GM18507 (cell line): ENCODE data around the gene BICDL2.

Experiments
- DNase-seq: peaks from one replicate; pipeline ENCODE4 v3.0.0; 2011; ENCODE audit warnings: low read depth; ENCODE audit not compliant: insufficient read length; ENCODE audit errors: extremely low spot score
- FAIRE-seq: peaks from 2 replicates; lab custom pipeline; 2011; peaks lifted over from hg19 to GRCh38; lab: Jason Lieb, UNC

BICDL2 gene

DNA sequence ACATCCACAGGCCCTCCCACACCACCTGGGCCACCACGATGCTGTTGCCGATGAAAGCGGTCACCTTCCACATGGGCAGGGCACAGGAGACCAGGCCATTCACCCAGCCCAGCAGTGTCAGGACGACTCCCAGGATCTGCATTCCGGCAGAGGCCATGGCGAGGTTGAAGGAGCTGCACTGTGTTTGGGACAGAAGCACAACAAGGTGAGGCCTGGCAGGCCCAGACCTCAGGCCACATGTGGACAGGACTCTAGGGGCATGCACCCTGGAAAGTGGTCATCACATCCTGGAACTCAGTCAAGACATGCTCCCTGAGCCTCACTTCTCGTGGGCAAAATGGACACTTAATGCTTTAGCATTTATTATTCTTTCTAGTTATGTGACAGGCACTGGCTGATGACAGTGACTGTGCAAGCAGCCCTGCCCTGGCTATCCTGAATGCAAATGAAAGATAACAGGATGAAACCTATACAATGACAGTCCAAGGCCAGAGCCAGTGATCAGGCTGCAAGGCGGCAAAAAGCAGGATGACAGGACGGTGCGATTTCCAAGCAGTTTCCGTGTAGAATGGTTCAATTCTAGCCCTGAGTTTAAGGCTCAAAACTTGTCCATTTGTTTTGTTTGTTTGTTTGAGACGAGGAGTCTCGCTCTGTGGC, 20.8 kb downstream of the BICDL2 start:
- no peak for DNase-seq
- no peak for FAIRE-seq

DNA sequence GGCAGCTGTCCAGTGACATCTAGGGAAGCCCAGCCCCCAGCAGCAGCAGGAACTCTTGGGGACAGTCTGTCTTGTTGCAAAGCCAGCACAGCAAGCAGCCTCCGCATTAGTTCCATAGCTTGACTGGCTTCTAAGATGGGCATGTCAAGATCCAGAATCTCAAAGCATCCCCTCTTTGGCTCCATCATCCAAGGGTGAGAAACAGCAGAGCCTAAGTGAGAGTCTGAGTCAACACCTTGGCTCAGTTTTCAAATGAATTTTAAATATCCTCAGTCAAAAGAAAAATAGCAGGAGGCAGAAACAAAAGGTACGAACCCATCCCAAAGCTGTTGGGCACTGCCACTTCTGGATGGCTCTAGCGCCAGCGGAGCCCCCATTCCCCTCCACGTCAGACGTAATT, 21.8 kb downstream of the BICDL2 start:
- no peak for DNase-seq
- FAIRE-seq: no peak

DNA sequence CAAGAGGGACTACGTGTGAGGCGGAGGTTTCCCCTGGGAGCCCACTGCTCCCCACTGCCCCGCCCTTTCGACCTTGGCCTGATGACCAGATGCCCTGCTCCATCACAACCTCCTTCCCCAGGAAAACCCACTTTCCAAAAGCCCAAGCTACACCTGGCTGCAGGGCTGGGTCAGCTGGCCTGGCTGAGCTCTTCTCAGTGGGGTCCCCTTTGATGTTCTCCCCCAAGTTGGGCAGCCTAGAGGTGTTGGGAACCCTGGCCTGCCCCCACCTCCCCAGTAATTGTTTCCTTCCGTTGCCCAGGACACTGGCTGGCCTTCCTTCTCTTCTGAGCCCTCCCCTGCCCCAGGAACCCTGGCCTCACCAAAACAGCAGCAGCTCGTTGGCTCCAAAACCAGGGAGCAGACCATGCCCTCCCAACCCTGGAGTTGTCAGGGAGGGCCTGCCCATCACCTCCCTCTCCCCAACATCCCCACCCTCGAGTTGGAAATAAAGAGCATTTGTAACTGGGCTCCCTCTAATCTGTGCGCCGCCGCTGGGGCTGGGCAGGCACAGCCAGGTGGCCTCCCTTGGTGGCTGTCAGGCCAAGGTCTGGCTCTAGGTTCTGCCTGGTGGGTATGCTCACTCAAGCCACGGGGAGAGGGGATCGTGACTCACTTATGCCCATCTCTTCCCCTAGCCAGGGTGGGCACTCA, 22.6 kb downstream of the BICDL2 start:
- DNase-seq (no peak), FAIRE-seq (no peak)

DNA sequence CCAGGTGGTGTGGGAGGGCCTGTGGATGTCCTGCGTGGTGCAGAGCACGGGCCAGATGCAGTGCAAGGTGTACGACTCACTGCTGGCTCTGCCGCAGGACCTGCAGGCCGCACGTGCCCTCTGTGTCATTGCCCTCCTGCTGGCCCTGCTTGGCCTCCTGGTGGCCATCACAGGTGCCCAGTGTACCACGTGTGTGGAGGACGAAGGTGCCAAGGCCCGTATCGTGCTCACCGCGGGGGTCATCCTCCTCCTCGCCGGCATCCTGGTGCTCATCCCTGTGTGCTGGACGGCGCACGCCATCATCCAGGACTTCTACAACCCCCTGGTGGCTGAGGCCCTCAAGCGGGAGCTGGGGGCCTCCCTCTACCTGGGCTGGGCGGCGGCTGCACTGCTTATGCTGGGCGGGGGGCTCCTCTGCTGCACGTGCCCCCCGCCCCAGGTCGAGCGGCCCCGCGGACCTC, 23.2 kb downstream of the BICDL2 start:
- DNase-seq: no peak
- FAIRE-seq: no peak

DNA sequence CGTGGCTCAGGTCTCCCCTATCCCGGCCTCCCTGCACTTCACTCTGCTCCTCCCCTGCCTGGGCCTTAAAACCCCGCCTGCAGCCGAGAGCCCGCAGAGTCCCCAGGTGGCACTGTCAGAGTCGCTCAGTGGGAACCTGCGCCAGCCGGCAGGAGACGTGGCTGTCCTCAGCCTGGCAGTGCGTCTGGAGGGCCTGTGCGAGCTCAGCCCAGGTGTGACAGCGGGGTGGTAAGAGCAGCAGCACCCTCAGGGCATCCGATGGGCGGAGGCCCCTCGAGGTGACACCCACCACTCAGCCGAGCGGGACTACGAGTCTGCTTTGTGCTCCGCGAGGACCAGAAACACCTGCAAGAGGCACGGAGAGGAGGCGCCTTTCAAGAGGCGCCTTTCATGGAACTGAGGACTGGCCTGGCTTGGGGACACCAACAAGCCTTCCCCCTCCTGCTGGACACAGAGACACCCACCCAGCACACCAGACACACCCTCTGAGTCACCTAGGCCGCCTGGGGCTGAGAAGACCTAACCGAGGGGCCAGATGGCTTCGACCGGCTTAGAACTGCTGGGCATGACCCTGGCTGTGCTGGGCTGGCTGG, 23.8 kb downstream of the BICDL2 start, which contains the start of gene CLDN9:
TSS of gene CLDN9 (plus strand) at position 96 of the 593 bp plus-strand sequence. CDS start at position 536, 440 bp downstream.
- DNase-seq: no peak
- no peak for FAIRE-seq

DNA sequence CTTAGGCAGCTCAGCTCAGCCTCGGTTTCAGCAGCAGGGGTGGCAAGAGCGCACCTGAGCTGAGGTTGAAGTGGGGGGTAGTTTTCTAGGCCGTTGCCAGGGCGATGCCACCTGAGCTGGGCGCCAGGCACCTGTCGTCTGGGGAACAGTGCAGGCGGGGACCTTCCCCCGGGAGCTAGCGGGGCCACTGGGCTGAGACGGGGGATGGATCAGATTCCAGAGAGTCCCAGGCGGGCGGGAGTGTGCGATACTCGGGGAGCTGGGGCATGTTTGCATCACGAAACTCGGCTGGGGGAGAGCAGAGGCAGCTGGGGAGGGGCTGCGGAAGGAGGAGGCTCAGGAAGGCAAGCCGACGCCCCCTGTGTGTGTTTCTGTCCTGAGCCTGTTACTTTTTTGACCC, 24.5 kb downstream of the BICDL2 start:
- DNase-seq: no peak

DNA sequence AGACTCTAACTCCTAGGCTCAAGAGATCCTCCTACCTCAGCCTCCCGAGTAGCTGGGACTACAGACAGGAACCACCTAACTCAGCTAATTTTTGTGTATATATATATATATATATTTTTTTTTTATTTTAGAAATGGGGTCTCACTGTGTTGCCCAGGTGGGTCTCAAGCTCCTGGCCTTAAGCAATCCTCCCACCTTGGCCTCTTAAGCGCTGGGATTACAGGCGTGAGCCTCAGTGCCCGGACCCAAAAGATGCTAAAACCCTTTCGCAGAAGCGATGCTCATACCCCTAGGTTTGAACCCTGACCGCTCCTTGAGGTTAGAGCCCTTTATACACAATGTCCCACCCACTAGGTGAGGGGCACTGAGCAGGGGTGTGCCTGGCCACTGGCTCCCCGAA, 26.2 kb downstream of the BICDL2 start:
- no peak for DNase-seq
- FAIRE-seq: no peak

More for the DNA sequence above, 24.5 kb downstream of the BICDL2 start:
- no peak for FAIRE-seq

DNA sequence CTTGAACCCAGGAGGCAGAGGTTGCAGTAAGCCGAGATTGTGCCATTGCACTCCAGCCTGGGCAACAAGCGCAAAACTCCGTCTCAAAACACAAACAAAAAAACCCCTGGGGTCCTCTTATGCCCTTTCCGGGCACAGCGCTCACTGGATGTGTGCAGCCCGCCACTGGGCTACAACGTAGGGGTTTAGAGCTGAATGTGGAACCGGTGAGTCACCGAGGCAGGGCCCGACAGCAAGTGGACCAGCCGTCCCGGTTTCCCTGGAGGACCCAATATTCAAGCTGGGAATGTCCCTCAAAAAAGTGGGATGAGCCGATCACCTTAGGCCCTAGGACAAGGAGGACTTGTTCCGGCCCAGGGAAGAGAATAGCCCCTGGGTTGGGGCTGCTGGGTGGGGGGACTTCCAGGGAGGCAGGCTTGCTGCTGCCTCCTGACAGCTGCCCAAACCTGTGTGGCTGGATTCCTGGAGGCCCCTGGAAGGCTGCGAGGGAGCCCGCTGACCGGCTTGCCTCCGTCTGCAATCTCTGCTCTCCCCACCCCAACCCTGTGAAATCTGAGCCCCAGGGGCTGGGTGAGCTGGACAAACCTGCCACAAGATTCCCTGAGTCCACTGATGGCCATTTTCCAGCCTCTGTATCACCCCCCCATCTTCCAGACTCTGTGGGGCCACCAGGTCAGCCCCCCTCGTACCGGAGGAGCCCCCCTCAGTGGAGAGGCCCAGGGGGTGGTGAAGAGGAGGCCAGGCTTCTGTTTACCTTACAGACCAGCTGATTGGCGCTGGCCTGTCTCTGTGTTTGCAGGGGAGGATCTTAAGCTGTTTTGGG, 27.0 kb downstream of the BICDL2 start:
- FAIRE-seq (no peak), DNase-seq (no peak)

DNA sequence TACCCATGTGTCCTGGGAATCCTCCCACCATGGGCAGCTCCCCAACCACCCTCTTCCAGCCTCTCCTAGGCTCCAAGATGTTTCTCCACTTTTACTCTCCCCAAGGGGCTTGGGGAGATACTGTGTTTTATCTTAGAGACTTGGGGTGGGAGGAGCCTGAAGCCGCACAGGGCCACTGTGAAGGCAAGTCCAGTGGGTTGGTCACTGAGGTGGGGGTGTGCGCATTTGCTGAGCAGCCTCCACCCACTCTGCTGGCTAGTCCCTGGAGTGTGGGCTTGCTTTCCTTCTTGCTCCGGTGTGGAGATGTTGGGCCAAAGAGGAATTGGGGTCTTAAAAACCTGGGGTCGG, 28.1 kb downstream of the BICDL2 start:
- DNase-seq (no peak), FAIRE-seq (no peak)

DNA sequence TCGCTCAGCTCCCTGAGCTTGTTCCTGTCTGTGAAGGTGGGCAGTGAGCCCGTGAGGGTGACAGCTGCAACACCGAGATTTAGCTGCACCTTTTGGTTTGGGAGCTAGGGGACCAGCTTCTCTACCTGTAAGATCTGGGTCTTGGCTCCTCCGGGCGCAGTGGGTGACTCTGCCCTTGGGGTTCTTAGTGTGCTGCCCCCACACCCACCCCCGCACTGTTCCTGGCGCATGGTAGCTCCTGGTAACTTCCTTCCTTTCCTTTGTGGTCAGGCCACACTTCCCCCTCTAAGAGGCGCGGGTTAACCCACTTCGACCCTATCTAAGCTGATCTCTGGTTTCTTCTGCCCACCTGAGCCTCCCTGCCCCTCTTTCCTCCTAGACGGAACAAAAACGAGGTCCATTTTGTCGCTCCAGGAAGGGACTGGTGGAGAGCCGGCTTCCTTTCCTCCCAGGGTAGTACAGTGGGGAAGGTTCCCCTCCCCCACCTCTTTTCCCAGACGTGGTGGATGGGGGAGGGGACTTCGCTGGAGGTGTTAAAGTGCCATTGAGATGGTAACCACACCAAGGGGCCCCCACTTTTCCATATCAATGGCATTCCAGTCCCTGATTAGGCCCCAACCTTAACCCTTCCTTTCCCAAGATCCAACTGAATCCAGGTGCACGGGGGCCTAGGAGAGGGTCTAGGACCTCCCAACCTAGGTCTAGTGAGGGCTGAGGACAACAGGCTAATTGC, 28.6 kb downstream of the BICDL2 start:
- FAIRE-seq: no peak
- no peak for DNase-seq

DNA sequence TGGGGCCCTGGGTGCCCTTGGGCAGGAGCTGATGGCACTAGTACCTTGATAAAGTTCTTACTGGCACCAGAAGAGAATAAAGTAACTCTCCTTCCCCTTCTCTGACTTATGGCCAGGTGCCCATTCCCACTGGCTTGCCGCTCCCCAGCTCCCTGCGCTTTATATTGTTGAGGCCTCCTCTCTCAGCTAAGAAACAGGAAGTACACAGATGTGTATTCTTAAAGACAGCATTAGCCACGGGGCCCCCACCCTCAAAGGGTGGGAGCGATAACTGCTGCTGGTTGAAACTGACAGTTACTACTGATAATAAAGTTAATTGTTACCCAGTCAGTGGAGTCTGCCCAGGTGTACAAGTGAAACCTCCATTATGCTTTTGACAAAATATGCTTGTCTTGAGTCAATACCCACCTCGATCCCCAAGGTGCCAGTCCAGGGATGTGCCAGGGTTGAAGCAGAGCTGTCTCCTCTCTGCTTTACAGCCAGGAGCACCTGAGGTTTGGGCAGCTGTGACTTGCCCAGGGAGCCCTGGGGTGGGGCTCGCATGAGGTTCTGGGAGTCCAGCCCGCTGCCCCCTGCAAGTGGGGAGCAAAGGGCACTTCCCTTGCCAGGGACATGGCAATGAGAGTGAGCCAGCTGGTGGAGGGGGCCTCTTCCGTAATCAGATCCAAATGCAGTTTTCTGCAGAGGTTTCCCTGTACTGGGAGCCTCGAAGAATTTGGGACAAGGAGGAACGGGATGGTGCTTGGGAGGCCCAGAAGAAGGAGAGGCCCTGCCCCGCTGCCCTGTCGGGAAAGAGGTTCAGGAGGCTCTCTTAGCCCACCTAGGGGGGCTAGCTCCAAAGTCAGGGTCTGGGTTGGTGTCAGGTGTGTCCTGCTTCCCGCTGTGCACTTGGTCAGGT, 29.4 kb downstream of the BICDL2 start:
- FAIRE-seq (peak; percentile 67), DNase-seq (no peak)

DNA sequence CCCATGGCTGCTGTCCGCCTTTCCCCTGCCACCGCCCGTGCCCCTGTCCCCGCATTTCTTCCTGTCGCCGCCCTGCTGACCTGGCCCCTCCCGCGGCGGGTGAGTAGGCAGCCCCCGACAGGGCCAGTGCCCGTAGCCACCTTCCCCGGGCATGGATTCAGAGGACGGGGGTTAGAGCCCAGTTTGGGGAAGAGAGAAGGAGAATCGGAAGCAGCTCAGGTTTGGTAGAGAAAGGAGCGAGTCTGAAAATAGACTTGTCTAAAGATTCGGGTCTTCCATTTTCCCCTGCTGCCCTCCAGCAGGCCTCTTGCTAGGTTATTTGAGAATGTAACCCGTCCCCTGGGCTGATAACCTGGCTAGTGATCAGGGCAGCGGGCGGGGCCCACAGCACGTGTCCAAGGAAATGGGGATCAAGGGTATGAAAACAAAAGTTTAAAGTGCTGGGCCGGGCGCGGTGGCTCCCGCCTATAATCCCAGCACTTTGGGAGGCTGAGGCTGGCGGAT, 31.9 kb downstream of the BICDL2 start:
- DNase-seq: no peak
- FAIRE-seq: no peak

DNA sequence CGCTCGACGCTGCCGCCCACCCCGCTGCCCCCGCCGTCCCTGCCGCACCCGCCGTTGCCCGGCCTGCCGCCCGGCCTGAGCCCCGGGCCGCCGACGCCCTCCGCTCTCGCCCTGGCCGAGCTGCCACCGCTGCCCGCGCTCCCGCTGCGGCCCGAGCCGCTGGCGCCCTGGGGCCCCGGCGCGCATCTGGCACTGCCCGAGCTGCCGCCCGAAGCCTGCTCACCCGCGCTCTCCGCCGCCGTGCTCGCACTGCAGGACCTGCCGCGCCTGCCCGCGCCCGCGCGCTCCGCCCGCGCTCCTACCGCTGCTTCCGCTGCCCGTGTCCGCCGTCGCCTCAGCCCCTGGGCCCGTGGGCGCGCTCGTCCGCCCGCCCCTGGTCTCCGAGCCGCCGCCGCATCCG, 32.4 kb downstream of the BICDL2 start:
- FAIRE-seq: no peak
- no peak for DNase-seq

DNA sequence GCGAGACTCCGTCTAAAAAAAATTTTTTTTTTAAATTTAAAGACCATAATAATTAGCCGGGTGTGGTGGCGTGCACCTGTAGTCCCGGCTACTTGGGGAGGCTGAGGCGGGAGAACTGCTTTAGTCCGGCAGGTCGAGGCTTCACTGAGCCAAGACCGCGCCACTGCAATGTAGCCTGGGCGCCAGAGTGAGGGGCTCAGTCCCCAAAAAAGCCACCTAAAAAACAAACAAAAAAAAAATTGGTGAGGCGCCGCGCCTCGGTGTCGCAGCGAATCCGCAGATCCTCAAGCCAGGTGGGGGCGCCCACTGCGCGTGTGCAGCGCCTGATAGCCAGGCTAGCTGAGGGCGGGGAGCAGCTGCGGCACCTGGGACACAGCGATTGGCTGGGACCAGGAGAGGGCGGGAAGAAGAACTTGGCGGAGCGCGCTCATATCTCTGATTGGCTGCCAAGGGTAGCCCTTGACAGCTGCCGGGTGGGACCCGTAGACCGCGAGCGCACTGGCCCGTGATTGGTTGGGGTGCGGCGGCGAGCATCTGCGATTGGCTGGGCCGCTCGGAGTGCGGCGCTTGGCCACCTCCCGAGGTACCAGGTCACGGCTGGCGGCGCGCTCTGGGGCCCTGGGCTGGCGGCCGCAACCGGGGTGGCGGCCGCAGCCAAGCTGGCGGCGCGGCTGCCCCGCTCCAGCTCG, 33.0 kb downstream of the BICDL2 start:
- peak; percentile 99 for DNase-seq
- FAIRE-seq: peak; percentile 99

DNA sequence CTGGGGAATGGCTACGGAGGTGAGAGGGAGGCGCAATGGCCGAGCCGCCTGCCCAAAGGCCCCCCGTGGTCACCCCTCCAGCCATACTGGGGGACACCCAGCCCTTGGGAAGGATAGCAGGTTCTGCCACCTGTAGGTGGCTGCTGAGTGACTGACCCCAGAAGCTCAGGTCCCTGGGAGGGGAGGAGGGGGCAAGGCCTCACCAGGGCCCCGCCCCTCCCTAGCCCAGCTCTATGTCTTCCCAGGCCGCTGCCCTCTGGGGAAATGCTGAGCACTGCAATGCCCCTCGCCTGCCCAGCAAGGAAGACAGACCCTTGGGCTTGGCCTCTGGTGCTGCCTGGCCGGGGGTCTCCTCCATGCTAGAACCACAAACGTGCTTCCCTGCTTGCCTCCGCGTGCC, 35.4 kb downstream of the BICDL2 start:
- FAIRE-seq (no peak), DNase-seq (no peak)

DNA sequence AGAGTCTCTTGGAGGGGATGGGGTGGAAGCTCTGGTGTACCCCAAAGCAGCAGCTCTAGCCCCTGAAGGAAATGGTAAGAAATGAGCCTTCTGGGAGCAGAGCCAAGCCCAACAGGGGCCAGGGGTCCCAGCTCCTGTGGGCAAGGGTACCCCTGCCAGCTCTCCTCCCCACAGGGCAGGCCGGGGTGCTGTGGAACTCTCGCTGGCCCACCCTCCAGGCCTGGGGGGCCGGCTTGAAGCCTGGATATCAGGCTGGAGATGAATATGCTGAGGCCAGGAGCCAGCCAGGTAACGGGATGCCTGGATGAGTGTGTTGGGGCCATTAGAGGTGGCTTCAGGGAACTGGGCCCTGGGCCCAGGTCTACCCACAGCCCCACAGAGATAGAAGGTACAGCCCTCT, 36.2 kb downstream of the BICDL2 start:
- FAIRE-seq (no peak), DNase-seq (no peak)

DNA sequence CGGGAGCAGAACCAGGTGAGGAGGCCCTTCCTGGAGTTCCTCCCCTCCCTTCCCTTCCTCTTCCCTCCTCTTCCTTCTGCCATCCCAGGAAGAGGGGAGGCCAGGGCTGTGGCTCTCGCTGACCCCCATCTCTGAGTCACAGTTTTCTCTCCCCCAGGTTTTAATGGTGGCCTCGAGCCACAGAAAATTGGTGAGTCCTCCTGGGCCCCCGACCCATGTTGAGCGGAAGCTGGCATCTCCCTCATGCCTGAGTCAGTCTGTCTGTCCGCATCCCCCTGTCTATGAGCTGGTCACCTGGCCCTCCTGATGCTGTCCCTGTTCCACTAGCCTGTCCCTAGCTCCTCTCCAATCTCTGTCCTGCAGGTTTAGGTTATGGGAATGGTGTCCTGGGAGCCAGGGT, 36.8 kb downstream of the BICDL2 start:
- FAIRE-seq (no peak), DNase-seq (no peak)

DNA sequence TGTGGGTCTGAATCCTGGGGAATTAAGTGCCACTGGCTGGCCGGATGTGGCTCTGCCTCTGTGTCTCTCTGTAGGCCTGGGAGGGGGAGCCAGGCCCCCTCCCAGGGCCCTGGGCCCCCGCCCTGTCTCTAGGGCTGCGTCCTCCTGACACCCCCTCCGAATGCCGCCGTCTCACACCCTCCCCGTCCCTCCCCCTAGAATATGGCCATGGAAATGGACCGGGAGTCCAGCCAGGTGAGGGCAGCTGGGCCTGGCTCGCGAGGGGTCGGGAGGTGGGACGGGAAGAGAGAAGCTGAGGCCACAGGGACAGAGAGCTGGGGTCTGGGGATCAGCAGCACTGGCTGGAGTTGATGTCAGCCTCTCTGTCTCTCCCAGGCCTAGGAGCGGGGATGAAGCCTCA, 40.4 kb downstream of the BICDL2 start:
- DNase-seq: no peak
- FAIRE-seq: no peak
